Peyer's patch (tissue), 4 donors: ENCODE results near the gene KLRF2.

ENCODE experiments used
- POLR2A ChIP-seq, 2 donors: fragments of 450-650 bp; IDR thresholded peaks; one replicate each; pipeline ENCODE4 v1.5.1; 2017; ENCODE audit warnings: antibody characterized with exemption in 2 of 2, mild to moderate bottlenecking in 2 of 2, moderate library complexity in 2 of 2
- TF ChIP-seq, protein P1 (sequence below), 6 experiments: fragments of 450-650 bp in 4 of 6; fragments of 200-600 bp in 2 of 6; sonication (generic) in 1 of 6; IDR thresholded peaks; one replicate each; pipeline ENCODE4 v1.5.1; 2017 to 2019; ENCODE audit warnings: antibody characterized with exemption in 6 of 6, mild to moderate bottlenecking in 3 of 6, moderate library complexity in 1 of 6

DNA sequence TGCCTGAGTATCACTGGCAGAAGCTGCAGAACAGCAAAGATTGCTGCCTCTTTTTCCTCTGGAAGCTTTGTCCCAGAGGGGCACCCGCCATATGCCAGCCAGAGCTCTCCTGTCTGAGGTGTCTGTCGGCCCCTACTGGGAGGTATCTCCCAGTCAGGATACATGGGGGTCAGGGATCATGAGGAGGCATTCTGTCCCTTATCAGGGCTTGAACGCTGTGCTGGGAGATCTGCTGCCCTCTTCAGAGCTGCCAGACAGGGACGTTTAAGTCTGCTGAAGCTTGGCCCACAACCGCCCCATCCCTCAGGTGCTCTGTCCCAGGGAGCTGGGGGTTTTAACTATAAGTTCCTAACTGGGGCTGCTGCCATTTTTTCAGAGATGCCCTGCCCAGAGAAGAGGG is 32.4 kb upstream of the KLRF2 start:
- no peak for TF ChIP-seq POLR2A (IDR thresholded peaks at IDR 0.05)
- TF ChIP-seq, protein P1, sequence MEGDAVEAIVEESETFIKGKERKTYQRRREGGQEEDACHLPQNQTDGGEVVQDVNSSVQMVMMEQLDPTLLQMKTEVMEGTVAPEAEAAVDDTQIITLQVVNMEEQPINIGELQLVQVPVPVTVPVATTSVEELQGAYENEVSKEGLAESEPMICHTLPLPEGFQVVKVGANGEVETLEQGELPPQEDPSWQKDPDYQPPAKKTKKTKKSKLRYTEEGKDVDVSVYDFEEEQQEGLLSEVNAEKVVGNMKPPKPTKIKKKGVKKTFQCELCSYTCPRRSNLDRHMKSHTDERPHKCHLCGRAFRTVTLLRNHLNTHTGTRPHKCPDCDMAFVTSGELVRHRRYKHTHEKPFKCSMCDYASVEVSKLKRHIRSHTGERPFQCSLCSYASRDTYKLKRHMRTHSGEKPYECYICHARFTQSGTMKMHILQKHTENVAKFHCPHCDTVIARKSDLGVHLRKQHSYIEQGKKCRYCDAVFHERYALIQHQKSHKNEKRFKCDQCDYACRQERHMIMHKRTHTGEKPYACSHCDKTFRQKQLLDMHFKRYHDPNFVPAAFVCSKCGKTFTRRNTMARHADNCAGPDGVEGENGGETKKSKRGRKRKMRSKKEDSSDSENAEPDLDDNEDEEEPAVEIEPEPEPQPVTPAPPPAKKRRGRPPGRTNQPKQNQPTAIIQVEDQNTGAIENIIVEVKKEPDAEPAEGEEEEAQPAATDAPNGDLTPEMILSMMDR (IDR thresholded peaks at IDR 0.05): no peak
